OCI-LY7 (cell line): Measurements from ENCODE around the gene ZBTB20. TPM values are rescaled to one million over a fixed set of nuclear protein-coding genes. Genes with fewer than 3 reads are reported as not detected.

Experiments used
- BruUV-seq: library from RNA; stranded (reverse); fragments of 400-500 nt; replicated peaks from 2 replicates; lab custom pipeline; 2021; lab: Mats Ljungman, UMichigan
- CTCF ChIA-PET: fragments of 300-600 bp; sonication (Branson Sonifier 250); formaldehyde crosslinking; loops from one replicate; lab custom pipeline; 2022; ENCODE audit warnings: antibody characterized with exemption; ENCODE audit not compliant: unreplicated experiment; lab: Charles Lee
- POLR2A ChIA-PET: fragments of 300-600 bp; sonication (Branson Sonifier 250); formaldehyde crosslinking; loops from one replicate; lab custom pipeline; 2022; ENCODE audit warnings: antibody characterized with exemption; lab: Charles Lee
- DNase-seq: peaks from one replicate; pipeline ENCODE4 v3.0.0-alpha.2; 2015; ENCODE audit warnings: low spot score
- H2AFZ ChIP-seq: fragments of 200-600 bp; sonication (generic), shearing (Covaris generic); 2 replicates; pipeline ENCODE4 v1.6.1; 2014; ENCODE audit warnings: mild to moderate bottlenecking, antibody characterized with exemption, low read length, moderate library complexity
- H3K27ac ChIP-seq: fragments of 200-600 bp; sonication (generic); 2 replicates; pipeline ENCODE4 v1.5.1; 2014; ENCODE audit warnings: mixed run types, low read depth, mild to moderate bottlenecking, moderate library complexity, low read length, inconsistent platforms; ENCODE audit not compliant: poor library complexity, severe bottlenecking
- H3K36me3 ChIP-seq: fragments of 200-600 bp; sonication (generic); 2 replicates; pipeline ENCODE4 v1.6.1; 2014; ENCODE audit warnings: mild to moderate bottlenecking, antibody characterized with exemption, low read length, moderate library complexity, mixed read lengths; ENCODE audit not compliant: insufficient read depth
- H3K4me1 ChIP-seq: fragments of 200-600 bp; sonication (generic); 2 replicates; pipeline ENCODE4 v1.5.1; 2014; ENCODE audit warnings: mild to moderate bottlenecking, low read length; ENCODE audit not compliant: insufficient read depth, poor library complexity, severe bottlenecking
- H3K4me2 ChIP-seq: fragments of 200-600 bp; sonication (generic); 2 replicates; pipeline ENCODE4 v1.6.1; 2014; ENCODE audit warnings: mild to moderate bottlenecking, low read length
- H3K4me3 ChIP-seq: fragments of 200-600 bp; sonication (generic); 2 replicates; pipeline ENCODE4 v1.5.1; 2014; ENCODE audit warnings: mild to moderate bottlenecking, low read depth, low read length; ENCODE audit not compliant: poor library complexity, severe bottlenecking
- H3K79me2 ChIP-seq: fragments of 200-600 bp; sonication (generic); 2 replicates; pipeline ENCODE4 v1.6.1; 2016; ENCODE audit warnings: low read depth, mild to moderate bottlenecking, low read length, moderate library complexity, mixed read lengths; ENCODE audit not compliant: insufficient read depth
- H3K9me2 ChIP-seq: fragments of 200-600 bp; sonication (generic); 2 replicates; pipeline ENCODE4 v1.6.1; 2016; ENCODE audit warnings: mild to moderate bottlenecking, low read length, mixed read lengths; ENCODE audit not compliant: insufficient read depth
- H3K9me3 ChIP-seq: fragments of 200-600 bp; sonication (generic); 2 replicates; pipeline ENCODE4 v1.6.1; 2014; ENCODE audit warnings: mild to moderate bottlenecking, mixed run types, low read length, mixed read lengths
- H4K20me1 ChIP-seq: fragments of 200-600 bp; sonication (generic); 2 replicates; pipeline ENCODE4 v1.6.1; 2014; ENCODE audit warnings: mild to moderate bottlenecking, antibody characterized with exemption, low read length, moderate library complexity, mixed read lengths; ENCODE audit not compliant: insufficient read depth
- CTCF ChIP-seq: fragments of 200-600 bp; sonication (generic); conservative IDR thresholded peaks from 2 replicates; pipeline ENCODE4 v1.5.1; 2014; ENCODE audit warnings: mild to moderate bottlenecking, antibody characterized with exemption, low read length, moderate library complexity, mixed read lengths
- EZH2phosphoT487 ChIP-seq: fragments of 200-600 bp; sonication (generic); IDR thresholded peaks from 2 replicates; pipeline ENCODE4 v1.6.1; 2018; ENCODE audit warnings: low read depth, borderline replicate concordance, mild to moderate bottlenecking, mixed run types, antibody characterized with exemption, low read length, moderate library complexity, mixed read lengths
- intact Hi-C: fragments of 100-400 bp; cut with micrococcal nuclease; formaldehyde crosslinking; loops from one replicate; pipeline ENCODE4 v1.10.0; 2022; ENCODE audit not compliant: unreplicated experiment
- total RNA-seq, 2 experiments: library from RNA; depleted of rRNA in 1 of 2; stranded (reverse); fragments of >200 nt in 1 of 2; shearing (Covaris generic) in 1 of 2; gene quantifications; 2 replicates each; pipeline ENCODE4 v1.2.3, GENCODE V29; 2014 to 2022

Gene ZBTB20
- total RNA-seq, 2 experiments from 2014 or later = 5.5 to 11.8 TPM

DNA sequence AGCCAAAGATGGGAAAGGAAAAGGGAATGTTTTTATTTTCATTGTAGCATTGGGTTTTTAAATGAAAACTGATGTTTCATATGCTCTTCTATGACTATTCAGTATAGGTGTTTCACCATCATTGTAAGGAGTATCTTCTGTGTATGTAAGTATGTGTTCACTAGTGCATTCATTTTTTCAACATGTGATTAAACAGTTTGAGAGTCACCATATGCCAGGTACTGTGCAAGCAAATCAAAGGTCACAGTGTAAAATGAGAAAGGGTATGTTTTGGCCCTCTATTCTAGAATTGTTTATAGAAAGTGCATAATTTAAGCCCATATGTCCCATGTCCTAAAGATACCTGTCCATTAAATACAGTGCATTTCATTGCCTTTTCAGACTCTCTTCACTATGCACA, 207.2 kb downstream of the ZBTB20 start:
- POLR2A ChIA-PET = interaction anchor here (0.7 kb wide), 1 partner anchor 205 kb away, joined by 3 read pairs; no protein-coding TSS in a partner anchor

GRCh38 chr3:114933407-114933806, 213.7 kb downstream of the ZBTB20 start:
- no peaks in the 10 kb centered on the region for H4K20me1 ChIP-seq
- no peak for DNase-seq
- no peaks in the 10 kb centered on the region for H3K9me2 ChIP-seq
- no peaks in the 10 kb centered on the region for H3K9me3 ChIP-seq
- H3K4me1 ChIP-seq = no peaks in the 10 kb centered on the region
- H3K27ac ChIP-seq = no peak overlapping the region
- BruUV-seq = no TSS peak
- ChIA-PET CTCF (no interaction called here), POLR2A (no interaction called here)
- H3K4me2 ChIP-seq = no peak overlapping the region
- intact Hi-C loops = no loop called here
- no peaks in the 10 kb centered on the region for H3K79me2 ChIP-seq
- H3K36me3 ChIP-seq = no peaks in the 10 kb centered on the region
- H3K4me3 ChIP-seq = no peak overlapping the region
- no peak overlapping the region for H2AFZ ChIP-seq
- TF ChIP-seq CTCF = no peak
- no peak for TF ChIP-seq EZH2phosphoT487

More for the DNA sequence above, 207.2 kb downstream of the ZBTB20 start:
- intact Hi-C loops = no loop called here
- Histone ChIP-seq H3K27ac (no peak overlapping the region), H3K36me3 (no peaks in the 10 kb centered on the region), H2AFZ (no peak overlapping the region), H3K4me1 (no peaks in the 10 kb centered on the region), H3K9me2 (no peaks in the 10 kb centered on the region), H3K4me2 (no peak overlapping the region), H3K79me2 (no peaks in the 10 kb centered on the region), H4K20me1 (no peaks in the 10 kb centered on the region), H3K9me3 (no peaks in the 10 kb centered on the region), H3K4me3 (no peak overlapping the region)
- no peak for DNase-seq
- TF ChIP-seq EZH2phosphoT487 (no peak), CTCF (no peak)
- no TSS peak for BruUV-seq
- CTCF ChIA-PET = no interaction called here

DNA sequence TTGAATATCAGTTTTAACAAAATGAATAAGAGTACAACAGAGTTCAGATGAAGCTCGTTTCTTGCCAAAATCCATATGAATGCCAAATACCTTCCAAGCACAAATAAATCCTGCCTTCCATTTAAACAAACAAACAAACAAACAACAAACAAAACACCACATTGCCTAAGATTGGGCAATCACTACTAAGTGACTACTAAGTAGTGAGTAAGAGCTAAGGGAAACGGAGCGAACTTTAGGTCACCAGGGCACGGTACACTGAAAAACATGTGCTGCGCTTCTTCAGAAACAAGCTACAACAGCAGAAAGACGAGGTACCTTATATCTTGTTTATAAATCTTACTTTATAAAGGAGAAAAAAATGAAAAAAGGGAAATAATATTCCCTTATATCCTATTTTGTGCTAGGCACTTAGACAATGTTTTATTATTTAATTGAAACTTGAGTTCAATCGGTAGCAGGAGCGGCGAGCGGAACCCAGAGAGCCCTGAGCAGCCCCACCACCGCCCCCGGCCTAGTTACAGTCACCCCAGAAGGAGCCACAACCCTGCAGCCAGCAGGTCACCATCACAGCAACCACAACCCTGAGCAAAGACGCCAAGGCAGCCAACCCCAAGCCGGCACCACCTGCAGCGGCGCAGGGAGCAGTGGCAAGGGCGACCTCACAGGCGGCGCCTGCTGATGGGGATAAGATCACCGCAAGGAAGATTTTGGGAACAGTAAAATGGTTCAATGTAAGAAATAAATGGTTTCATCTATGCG, 216.9 kb downstream of the ZBTB20 start:
- POLR2A ChIA-PET = interaction anchor here (0.5 to 1.0 kb wide), 2 partner anchors 9 to 17 kb away, joined by 3 read pairs; no protein-coding TSS in a partner anchor

More for the DNA sequence above, 216.9 kb downstream of the ZBTB20 start:
- no peak for DNase-seq
- Histone ChIP-seq H4K20me1 (no peaks in the 10 kb centered on the region), H3K9me2 (no peaks in the 10 kb centered on the region), H3K36me3 (no peaks in the 10 kb centered on the region), H3K79me2 (no peaks in the 10 kb centered on the region), H3K4me1 (no peaks in the 10 kb centered on the region), H3K4me2 (no peak overlapping the region), H3K4me3 (no peak overlapping the region), H2AFZ (no peak overlapping the region), H3K27ac (no peak overlapping the region), H3K9me3 (no peaks in the 10 kb centered on the region)
- CTCF ChIA-PET = no interaction called here
- intact Hi-C loops = no loop called here
- no peak for TF ChIP-seq CTCF
- TF ChIP-seq EZH2phosphoT487 = no peak
- no TSS peak for BruUV-seq
